H9 (cell line): ENCODE measurements around the gene TET3. TPM values are rescaled to one million over a fixed set of nuclear protein-coding genes. Genes with fewer than 3 reads are reported as not detected.

Experiments used
- DNase-seq: peaks from one replicate; pipeline ENCODE4 v3.0.0-alpha.2; 2017
- H2AFZ ChIP-seq: one replicate; pipeline ENCODE4 v1.6.1; 2013; ENCODE audit warnings: mild to moderate bottlenecking, low read length, control low read depth, moderate library complexity
- H2AK5ac ChIP-seq: 2 replicates; pipeline ENCODE4 v1.6.1; 2013; ENCODE audit warnings: low read length, control low read depth, mixed read lengths; ENCODE audit not compliant: insufficient read length
- H2BK120ac ChIP-seq: one replicate; pipeline ENCODE4 v1.6.1; 2013; ENCODE audit warnings: low read depth, mild to moderate bottlenecking, low read length, control low read depth, inconsistent platforms; ENCODE audit not compliant: poor library complexity, severe bottlenecking
- H2BK12ac ChIP-seq: 2 replicates; pipeline ENCODE4 v1.6.1; 2013; ENCODE audit warnings: low read length, control low read depth, mixed read lengths, low read depth; ENCODE audit not compliant: insufficient read length
- H2BK15ac ChIP-seq: 2 replicates; pipeline ENCODE4 v1.6.1; 2013; ENCODE audit warnings: low read depth, low read length, control low read depth
- H2BK20ac ChIP-seq: one replicate; pipeline ENCODE4 v1.6.1; 2013; ENCODE audit warnings: low read depth, mild to moderate bottlenecking, low read length, control low read depth, inconsistent platforms; ENCODE audit not compliant: poor library complexity, severe bottlenecking
- H2BK5ac ChIP-seq: 2 replicates; pipeline ENCODE4 v1.6.1; 2013; ENCODE audit warnings: low read length, control low read depth, mixed read lengths; ENCODE audit not compliant: insufficient read length
- H3K14ac ChIP-seq: 2 replicates; pipeline ENCODE4 v1.6.1; 2013; ENCODE audit warnings: low read length, control low read depth; ENCODE audit not compliant: insufficient read depth
- H3K18ac ChIP-seq: 2 replicates; pipeline ENCODE4 v1.6.1; 2013; ENCODE audit warnings: low read depth, mild to moderate bottlenecking, mixed read lengths, low read length, control low read depth; ENCODE audit not compliant: insufficient read length
- H3K23ac ChIP-seq: 2 replicates; pipeline ENCODE4 v1.6.1; 2013; ENCODE audit warnings: low read length, control low read depth, mixed read lengths, low read depth; ENCODE audit not compliant: insufficient read length
- H3K23me2 ChIP-seq: 2 replicates; pipeline ENCODE4 v1.6.1; 2013; ENCODE audit warnings: low read depth, mild to moderate bottlenecking, mixed read lengths, low read length, control low read depth; ENCODE audit not compliant: insufficient read length, poor library complexity, severe bottlenecking
- H3K27ac ChIP-seq: 2 replicates; pipeline ENCODE4 v1.5.1; 2013; ENCODE audit warnings: low read length, control low read depth, mixed read lengths, low read depth; ENCODE audit not compliant: insufficient read length
- H3K27me3 ChIP-seq: 2 replicates; pipeline ENCODE4 v1.6.1; 2013; ENCODE audit warnings: low read length, control low read depth, inconsistent platforms; ENCODE audit not compliant: insufficient read depth
- H3K4ac ChIP-seq: 2 replicates; pipeline ENCODE4 v1.6.1; 2013; ENCODE audit warnings: low read depth, mild to moderate bottlenecking, control low read depth, inconsistent platforms, low read length, moderate library complexity
- H3K4me1 ChIP-seq: 2 replicates; pipeline ENCODE4 v1.6.1; 2013; ENCODE audit warnings: low read length, control low read depth, inconsistent platforms; ENCODE audit not compliant: insufficient read depth
- H3K4me2 ChIP-seq: 2 replicates; pipeline ENCODE4 v1.6.1; 2013; ENCODE audit warnings: low read length, control low read depth, mixed read lengths; ENCODE audit not compliant: insufficient read length, insufficient read depth
- H3K56ac ChIP-seq: 2 replicates; pipeline ENCODE4 v1.6.1; 2013; ENCODE audit warnings: low read depth, mild to moderate bottlenecking, mixed read lengths, low read length, control low read depth; ENCODE audit not compliant: insufficient read length
- H3K79me1 ChIP-seq: 2 replicates; pipeline ENCODE4 v1.6.1; 2013; ENCODE audit warnings: low read depth, mild to moderate bottlenecking, moderate library complexity, low read length, control low read depth, inconsistent platforms; ENCODE audit not compliant: insufficient read depth, poor library complexity, severe bottlenecking
- H3K79me2 ChIP-seq: 2 replicates; pipeline ENCODE4 v1.6.1; 2013; ENCODE audit warnings: low read length, control low read depth, inconsistent platforms; ENCODE audit not compliant: insufficient read depth
- H3K9ac ChIP-seq: 2 replicates; pipeline ENCODE4 v1.6.1; 2013; ENCODE audit warnings: low read length, control low read depth, mixed read lengths; ENCODE audit not compliant: insufficient read length; ENCODE audit errors: extremely low read depth
- H3K9me3 ChIP-seq: one replicate; pipeline ENCODE4 v1.6.1; 2013; ENCODE audit warnings: low read depth, low read length, inconsistent platforms; ENCODE audit not compliant: control insufficient read depth
- H3T11ph ChIP-seq: one replicate; pipeline ENCODE4 v1.6.1; 2013; ENCODE audit warnings: mild to moderate bottlenecking, low read length, control low read depth, inconsistent platforms
- H4K20me1 ChIP-seq: one replicate; pipeline ENCODE4 v1.6.1; 2013; ENCODE audit not compliant: control insufficient read depth, insufficient read length, insufficient read depth
- H4K5ac ChIP-seq: 2 replicates; pipeline ENCODE4 v1.6.1; 2013; ENCODE audit warnings: low read depth, mild to moderate bottlenecking, mixed read lengths, low read length, control low read depth; ENCODE audit not compliant: insufficient read length
- H4K8ac ChIP-seq: replicated peaks from 2 replicates; pipeline ENCODE4 v1.6.1; 2013; ENCODE audit warnings: low read length, control low read depth, mixed read lengths, low read depth; ENCODE audit not compliant: insufficient read length
- H4K91ac ChIP-seq: 2 replicates; pipeline ENCODE4 v1.6.1; 2013; ENCODE audit warnings: low read depth, mild to moderate bottlenecking, moderate library complexity, mixed read lengths, low read length, control low read depth; ENCODE audit not compliant: insufficient read length
- H3K27ac Mint-ChIP-seq, 3 experiments: 2 replicates in 2 of 3; 3 replicates in 1 of 3; pipeline ENCODE4 v1.8.0; 2020 to 2021; ENCODE audit warnings: mixed read lengths in 3 of 3, mild to moderate bottlenecking in 1 of 3, moderate library complexity in 1 of 3
- H3K27me3 Mint-ChIP-seq: 2 replicates; pipeline ENCODE4 v1.8.0; 2021; ENCODE audit warnings: low read depth, mild to moderate bottlenecking, moderate library complexity, mixed read lengths
- H3K36me3 Mint-ChIP-seq, 3 experiments: 2 replicates in 2 of 3; 3 replicates in 1 of 3; pipeline ENCODE4 v1.8.0; 2020 to 2021; ENCODE audit warnings: low read depth in 3 of 3, mixed read lengths in 3 of 3; ENCODE audit not compliant: insufficient read depth in 1 of 3
- H3K4me1 Mint-ChIP-seq, 2 experiments: 2 replicates each; pipeline ENCODE4 v1.8.0; 2020; ENCODE audit warnings: mixed read lengths in 2 of 2
- H3K4me3 Mint-ChIP-seq, 2 experiments: 2 replicates in 1 of 2; 3 replicates in 1 of 2; pipeline ENCODE4 v1.8.0; 2020 to 2021; ENCODE audit warnings: mild to moderate bottlenecking in 2 of 2, mixed read lengths in 2 of 2, moderate library complexity in 1 of 2
- H3K9me3 Mint-ChIP-seq, 2 experiments: 2 replicates in 1 of 2; 3 replicates in 1 of 2; pipeline ENCODE4 v1.8.0; 2020; ENCODE audit warnings: mild to moderate bottlenecking in 2 of 2, mixed read lengths in 2 of 2, moderate library complexity in 1 of 2
- WGBS: extraction: QIAGEN DNeasy Blood & Tissue Kit; methylation state at CpG from one replicate; pipeline ENCODE4 v1.1.7; 2013; ENCODE audit warnings: missing lambda C conversion rate, low lambda C conversion rate, mixed read lengths; ENCODE audit not compliant: insufficient read length; ENCODE audit errors: extremely low coverage; 5-methylcytosine and 5-hydroxymethylcytosine counted together
- total RNA-seq: library from RNA; stranded (reverse); gene quantifications from 2 replicates; pipeline ENCODE4 v1.2.1, GENCODE V29; 2021
- TF ChIP-seq, protein P1 (sequence below): fragments of 200-600 bp; sonication (generic); conservative IDR thresholded peaks from 3 replicates; pipeline ENCODE4 v1.8.0; 2021; ENCODE audit warnings: antibody characterized with exemption, mild to moderate bottlenecking

TET3 gene
- total RNA-seq, 1 experiment from 2014 or later: 24.7 TPM

DNA sequence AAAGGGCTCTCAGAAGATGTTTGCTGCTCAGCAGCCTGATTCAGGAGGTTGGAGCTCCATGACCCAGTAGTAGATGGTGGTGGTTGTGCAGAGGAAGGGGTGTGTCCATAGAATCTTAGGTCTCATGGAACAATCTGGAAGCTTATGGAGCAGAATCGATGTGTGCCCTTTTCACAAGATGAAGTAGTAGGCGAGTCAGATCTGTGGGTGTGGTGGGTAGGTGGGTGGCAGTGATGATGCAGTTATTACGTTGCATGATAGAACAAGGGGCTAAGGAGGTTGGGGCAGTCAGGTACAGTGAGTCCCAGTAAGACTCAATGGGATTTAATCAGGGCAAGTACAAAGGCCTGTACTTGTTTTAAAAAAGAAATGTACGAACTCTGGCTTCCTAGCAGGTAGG lies 9.1 kb downstream of the TET3 start:
- no peaks in the 10 kb centered on the region for H3K9me3 ChIP-seq
- no peak overlapping the region for H3K4me3 Mint-ChIP-seq
- no peak overlapping the region for H3K14ac ChIP-seq
- peaks cover 14% of the 10 kb centered on the region; the same call in 1 of the 2 replicates for H3K79me2 ChIP-seq
- peaks cover 4% of the 10 kb centered on the region for H3K79me1 ChIP-seq
- no peak overlapping the region for H2BK5ac ChIP-seq
- no peak overlapping the region for H3K27ac ChIP-seq
- no peaks in the 10 kb centered on the region for H4K20me1 ChIP-seq
- no peak overlapping the region for H2BK12ac ChIP-seq
- H3T11ph ChIP-seq: no peak overlapping the region
- no peaks in the 10 kb centered on the region for H3K23me2 ChIP-seq
- no peak overlapping the region for H2AFZ ChIP-seq
- no peak overlapping the region for H4K5ac ChIP-seq
- peaks cover 11 to 25% (median 15%) of the 10 kb centered on the region in 3 experiments for H3K36me3 Mint-ChIP-seq
- H3K18ac ChIP-seq: no peak overlapping the region
- H3K9me3 Mint-ChIP-seq: no peaks in the 10 kb centered on the region
- no peak overlapping the region for H3K27ac Mint-ChIP-seq
- no peak overlapping the region for H3K4me2 ChIP-seq
- no peak overlapping the region for H2AK5ac ChIP-seq
- H4K91ac ChIP-seq: no peak overlapping the region
- H3K56ac ChIP-seq: no peak overlapping the region
- no peaks in the 10 kb centered on the region for H3K27me3 ChIP-seq
- no peak overlapping the region for H3K23ac ChIP-seq
- no peak overlapping the region for H3K9ac ChIP-seq
- no peak overlapping the region for H2BK15ac ChIP-seq
- no peak overlapping the region for H2BK120ac ChIP-seq
- WGBS: no CpG with 5 or more reads among the region's 4 CpGs
- H2BK20ac ChIP-seq: no peak overlapping the region
- H4K8ac ChIP-seq: no peak overlapping the region
- no peak overlapping the region for H3K4ac ChIP-seq
- H3K4me1 Mint-ChIP-seq: peaks cover 31 to 38% of the 10 kb centered on the region in 2 experiments
- H3K27me3 Mint-ChIP-seq: no peaks in the 10 kb centered on the region; the same call in 1 of the 2 replicates
- DNase-seq: no peak
- peaks cover 8% of the 10 kb centered on the region; the same call in 1 of the 2 replicates for H3K4me1 ChIP-seq
- TF ChIP-seq, protein P1, sequence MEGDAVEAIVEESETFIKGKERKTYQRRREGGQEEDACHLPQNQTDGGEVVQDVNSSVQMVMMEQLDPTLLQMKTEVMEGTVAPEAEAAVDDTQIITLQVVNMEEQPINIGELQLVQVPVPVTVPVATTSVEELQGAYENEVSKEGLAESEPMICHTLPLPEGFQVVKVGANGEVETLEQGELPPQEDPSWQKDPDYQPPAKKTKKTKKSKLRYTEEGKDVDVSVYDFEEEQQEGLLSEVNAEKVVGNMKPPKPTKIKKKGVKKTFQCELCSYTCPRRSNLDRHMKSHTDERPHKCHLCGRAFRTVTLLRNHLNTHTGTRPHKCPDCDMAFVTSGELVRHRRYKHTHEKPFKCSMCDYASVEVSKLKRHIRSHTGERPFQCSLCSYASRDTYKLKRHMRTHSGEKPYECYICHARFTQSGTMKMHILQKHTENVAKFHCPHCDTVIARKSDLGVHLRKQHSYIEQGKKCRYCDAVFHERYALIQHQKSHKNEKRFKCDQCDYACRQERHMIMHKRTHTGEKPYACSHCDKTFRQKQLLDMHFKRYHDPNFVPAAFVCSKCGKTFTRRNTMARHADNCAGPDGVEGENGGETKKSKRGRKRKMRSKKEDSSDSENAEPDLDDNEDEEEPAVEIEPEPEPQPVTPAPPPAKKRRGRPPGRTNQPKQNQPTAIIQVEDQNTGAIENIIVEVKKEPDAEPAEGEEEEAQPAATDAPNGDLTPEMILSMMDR: no peak
